SH-SY5Y (cell line): Measurements from ENCODE around the gene CELSR3.

Source experiments
- GATA2 ChIP-seq: IDR thresholded peaks from 2 replicates; pipeline ENCODE4 v1.6.1; 2011; ENCODE audit warnings: mild to moderate bottlenecking, low read depth, low read length
- GATA3 ChIP-seq: IDR thresholded peaks from 2 replicates; pipeline ENCODE4 v1.6.1; 2011; ENCODE audit warnings: low read depth, mild to moderate bottlenecking, low read length, moderate library complexity

CELSR3 gene

GRCh38 chr3:48662753-48663488 is at the start of gene CELSR3:
TSS of gene CELSR3 (minus strand) at chr3:48662886. CDS start at chr3:48662634, 252 bp downstream.
- TF ChIP-seq GATA2: no peak
- no peak for TF ChIP-seq GATA3

- TF ChIP-seq GATA3 (no peak), GATA2 (no peak)
Observed at GRCh38 chr3:48711727-48712126, 49.0 kb upstream of the CELSR3 start.

- TF ChIP-seq GATA2 (no peak), GATA3 (no peak)
Observed at GRCh38 chr3:48709051-48709461, 46.4 kb upstream of the CELSR3 start.

- TF ChIP-seq GATA2 (no peak), GATA3 (no peak)
Observed at GRCh38 chr3:48708481-48708889, 45.8 kb upstream of the CELSR3 start.

GRCh38 chr3:48707157-48707556 is 44.5 kb upstream of the CELSR3 start:
- TF ChIP-seq GATA2 (no peak), GATA3 (no peak)

GRCh38 chr3:48702320-48702920 is 39.7 kb upstream of the CELSR3 start:
- TF ChIP-seq GATA2 (no peak), GATA3 (no peak)

- TF ChIP-seq GATA2: no peak
- no peak for TF ChIP-seq GATA3
Observed at GRCh38 chr3:48700731-48701405, 38.2 kb upstream of the CELSR3 start.

GRCh38 chr3:48698891-48699290 is 36.2 kb upstream of the CELSR3 start:
- TF ChIP-seq GATA3 (no peak), GATA2 (no peak)

GRCh38 chr3:48697952-48698351 is 35.3 kb upstream of the CELSR3 start:
- TF ChIP-seq GATA3 (no peak), GATA2 (no peak)

- TF ChIP-seq GATA3 (no peak), GATA2 (no peak)
Observed at GRCh38 chr3:48696601-48697000, 33.9 kb upstream of the CELSR3 start.

GRCh38 chr3:48696156-48696555 is 33.5 kb upstream of the CELSR3 start:
- TF ChIP-seq GATA2 (no peak), GATA3 (no peak)

GRCh38 chr3:48695393-48695753 is 32.7 kb upstream of the CELSR3 start:
- TF ChIP-seq GATA2: no peak
- TF ChIP-seq GATA3: no peak

- TF ChIP-seq GATA2: no peak
- no peak for TF ChIP-seq GATA3
Observed at GRCh38 chr3:48694610-48695392, 32.1 kb upstream of the CELSR3 start.

GRCh38 chr3:48693826-48694225 is 31.1 kb upstream of the CELSR3 start:
- TF ChIP-seq GATA2 (no peak), GATA3 (no peak)

GRCh38 chr3:48692551-48692950 is 29.9 kb upstream of the CELSR3 start:
- TF ChIP-seq GATA3: no peak
- no peak for TF ChIP-seq GATA2
